ENCODE data around the gene MARCHF11. TPM values are rescaled to one million over a fixed set of nuclear protein-coding genes. Genes with fewer than 3 reads are reported as not detected.

The MARCHF11 gene
- total RNA-seq, 1 experiment from 2014 or later = 0.37 TPM

GRCh38 chr5:16159636-16160035, 20.0 kb downstream of the MARCHF11 start:
- no peaks in the 10 kb centered on the region for H3K9me3 ChIP-seq (ENCODE audit: control insufficient read depth, low read depth, low read length)
- no peak overlapping the region for H4K8ac ChIP-seq (replicated peaks; ENCODE audit: insufficient read length, low read depth, low read length)
- H3K23me2 ChIP-seq (ENCODE audit: insufficient read length, low read depth, low read length, poor library complexity, severe bottlenecking) = no peaks in the 10 kb centered on the region
- no peak overlapping the region for H4K91ac ChIP-seq (ENCODE audit: insufficient read length, low read depth, low read length)
- no peak for DNase-seq
- no peak overlapping the region for H3K27ac ChIP-seq (ENCODE audit: insufficient read length, low read depth, low read length)
- no peak overlapping the region for H3K14ac ChIP-seq (ENCODE audit: insufficient read depth, low read length)
- no peaks in the 10 kb centered on the region for H3K79me2 ChIP-seq (ENCODE audit: insufficient read depth, low read length)
- no peaks in the 10 kb centered on the region for H3K79me1 ChIP-seq (ENCODE audit: insufficient read depth, low read depth, low read length, poor library complexity, severe bottlenecking)
- no peak overlapping the region for H3K4me3 Mint-ChIP-seq
- no peak overlapping the region for H3K4me2 ChIP-seq (ENCODE audit: insufficient read depth, insufficient read length, low read length)
- WGBS (ENCODE audit: extremely low coverage, insufficient read length, low lambda C conversion rate) = no CpG with 5 or more reads among the region's 2 CpGs
- no peak for TF ChIP-seq CTCF (conservative IDR thresholded peaks at IDR 0.05)
- H3K23ac ChIP-seq (ENCODE audit: insufficient read length, low read depth, low read length) = no peak overlapping the region
- H2BK120ac ChIP-seq (ENCODE audit: low read depth, low read length, poor library complexity, severe bottlenecking) = no peak overlapping the region
- no peak overlapping the region for H2BK20ac ChIP-seq (ENCODE audit: low read depth, low read length, poor library complexity, severe bottlenecking)
- no peaks in the 10 kb centered on the region for H3K27me3 Mint-ChIP-seq (ENCODE audit: low read depth)
- H3K4me1 ChIP-seq (ENCODE audit: insufficient read depth, low read length) = no peaks in the 10 kb centered on the region
- no peaks in the 10 kb centered on the region for H3K4me1 Mint-ChIP-seq
- H3K36me3 Mint-ChIP-seq (ENCODE audit: insufficient read depth in 1 of 3, low read depth in 3 of 3) = no peaks in the 10 kb centered on the region
- no peak overlapping the region for H3T11ph ChIP-seq (ENCODE audit: low read length)
- H3K56ac ChIP-seq (ENCODE audit: insufficient read length, low read depth, low read length) = no peak overlapping the region
- no peaks in the 10 kb centered on the region for H4K20me1 ChIP-seq (ENCODE audit: control insufficient read depth, insufficient read depth, insufficient read length)
- no peak overlapping the region for H3K18ac ChIP-seq (ENCODE audit: insufficient read length, low read depth, low read length)
- no peak overlapping the region for H3K4ac ChIP-seq (ENCODE audit: low read depth, low read length)
- H2AK5ac ChIP-seq (ENCODE audit: insufficient read length, low read length) = no peak overlapping the region
- H2BK15ac ChIP-seq (ENCODE audit: low read depth, low read length) = no peak overlapping the region
- H3K9ac ChIP-seq (ENCODE audit: extremely low read depth, insufficient read length, low read length) = no peak overlapping the region
- H2BK5ac ChIP-seq (ENCODE audit: insufficient read length, low read length) = no peak overlapping the region
- no peaks in the 10 kb centered on the region for H3K9me3 Mint-ChIP-seq
- H4K5ac ChIP-seq (ENCODE audit: insufficient read length, low read depth, low read length) = no peak overlapping the region
- no peak overlapping the region for H3K27ac Mint-ChIP-seq
- no peak overlapping the region for H2AFZ ChIP-seq (ENCODE audit: low read length)
- H2BK12ac ChIP-seq (ENCODE audit: insufficient read length, low read depth, low read length) = no peak overlapping the region
- H3K27me3 ChIP-seq (ENCODE audit: insufficient read depth, low read length) = no peaks in the 10 kb centered on the region
